Posterior vena cava (tissue), 2 donors: Measurements from ENCODE around the gene LITAF. TPM values are rescaled to one million over a fixed set of nuclear protein-coding genes. Genes with fewer than 3 reads are reported as not detected.

Experiments used
- DNase-seq: peaks from one replicate; pipeline ENCODE4 v3.0.0-alpha.2; 2020; ENCODE audit warnings: low spot score
- intact Hi-C, 2 donors: fragments of 100-400 bp; cut with DNase I; formaldehyde crosslinking; loops; one replicate each; pipeline versions ENCODE4 v1.14.1 to v1.14.2; 2022 to 2023
- total RNA-seq, 2 donors: library from RNA; stranded (reverse); fragmentation: NEBNext Ultra II Directional; extraction: Animal tissue kit (Norgen Biotek cat#: 25700); gene quantifications; one replicate each; pipeline ENCODE4 v1.2.1, GENCODE V29; 2021
- donor health status: DM: yes; HTN: yes; CAD: no.
- donor health status: DM: yes; HTN: yes; CAD: no.

Gene LITAF
- total RNA-seq, 2 donors from 2014 or later, result 70.0 to 76.4 TPM

DNA sequence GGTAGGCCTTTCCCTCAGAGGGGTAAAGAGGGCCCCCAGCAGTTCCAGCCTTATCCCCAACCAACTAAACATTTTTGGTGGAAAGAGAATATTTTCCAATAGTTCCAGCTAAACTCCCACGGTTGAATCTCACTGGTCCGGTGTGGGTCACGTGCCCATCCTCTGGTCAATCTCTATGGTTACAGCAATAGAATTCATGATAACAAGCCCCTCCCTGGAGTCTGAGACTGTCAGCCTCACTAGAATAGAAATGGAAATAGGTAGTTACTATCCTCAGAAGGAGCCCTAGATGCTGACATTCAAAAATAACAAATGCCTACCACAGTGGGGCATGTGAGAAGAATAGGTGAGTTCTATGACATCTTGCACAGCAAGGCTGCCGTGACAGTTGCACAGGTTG is 37.5 kb upstream of the LITAF start:
- intact Hi-C loops, result loop anchor here in 1 of 2 donors (5.0 kb wide), 1 partner anchor 37 kb away; the partner anchor contains the start of gene LITAF
- DNase-seq, result no peak

- DNase-seq, result no peak
- intact Hi-C loops, result loop anchor here in 1 of 2 donors (5.0 kb wide), 1 partner anchor 35 kb away; the partner anchor contains the start of gene LITAF
Observed at GRCh38 chr16:11621920-11622651, 35.4 kb upstream of the LITAF start.

GRCh38 chr16:11621539-11621919 is 34.8 kb upstream of the LITAF start:
- DNase-seq, result no peak
- intact Hi-C loops, result loop anchor here in 1 of 2 donors (5.0 kb wide), 1 partner anchor 34 kb away; the partner anchor contains the start of gene LITAF

DNA sequence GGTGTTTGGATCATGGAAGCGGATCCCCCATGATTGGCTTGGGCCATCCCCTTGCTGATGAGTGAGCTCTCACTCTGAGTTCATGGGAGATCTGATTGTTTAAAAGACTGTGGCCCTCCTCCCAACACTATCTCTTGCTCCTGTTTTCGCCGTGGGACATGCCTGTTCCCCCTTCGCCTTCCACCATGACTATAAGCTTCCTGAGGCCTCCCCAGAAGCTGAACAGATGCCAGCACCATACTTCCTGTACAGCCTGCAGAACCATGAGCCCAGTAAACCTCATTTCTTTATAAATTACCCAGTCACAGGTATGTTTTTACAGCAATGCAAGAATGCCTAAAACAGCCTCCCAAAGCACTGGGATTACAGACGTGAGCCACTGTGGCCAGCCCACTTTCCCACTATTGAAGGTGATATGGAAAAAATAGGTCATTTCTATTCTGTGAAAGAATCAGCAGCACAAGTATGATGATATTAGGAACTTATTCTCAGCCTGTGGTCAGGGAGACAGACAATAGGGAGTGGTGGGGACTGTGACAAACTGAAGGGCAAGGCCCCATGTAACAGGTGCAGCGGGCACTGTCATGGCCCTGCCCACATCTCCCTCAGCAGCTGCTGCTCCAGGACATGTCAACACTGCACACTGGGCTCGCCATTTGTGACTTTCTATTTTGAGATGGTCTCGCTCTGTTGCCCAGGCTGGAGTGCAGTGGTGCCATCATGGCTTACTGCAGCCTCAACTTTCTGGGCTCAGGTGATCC is 33.7 kb upstream of the LITAF start:
- intact Hi-C loops, result loop anchor here in 1 of 2 donors (5.0 kb wide), 1 partner anchor 33 kb away; the partner anchor contains the start of gene LITAF
- DNase-seq, result no peak

GRCh38 chr16:11619327-11619851 is 32.7 kb upstream of the LITAF start:
- intact Hi-C loops, result no loop called here

GRCh38 chr16:11618107-11618717 is 31.5 kb upstream of the LITAF start:
- DNase-seq, result no peak
- intact Hi-C loops, result no loop called here

More at GRCh38 chr16:11619327-11619851, 32.7 kb upstream of the LITAF start:
- no peak for DNase-seq

GRCh38 chr16:11615748-11616447 is 29.2 kb upstream of the LITAF start:
- intact Hi-C loops, result no loop called here
- no peak for DNase-seq

GRCh38 chr16:11614587-11615175 is 28.0 kb upstream of the LITAF start:
- intact Hi-C loops, result no loop called here
- peak; percentile 75 for DNase-seq

DNA sequence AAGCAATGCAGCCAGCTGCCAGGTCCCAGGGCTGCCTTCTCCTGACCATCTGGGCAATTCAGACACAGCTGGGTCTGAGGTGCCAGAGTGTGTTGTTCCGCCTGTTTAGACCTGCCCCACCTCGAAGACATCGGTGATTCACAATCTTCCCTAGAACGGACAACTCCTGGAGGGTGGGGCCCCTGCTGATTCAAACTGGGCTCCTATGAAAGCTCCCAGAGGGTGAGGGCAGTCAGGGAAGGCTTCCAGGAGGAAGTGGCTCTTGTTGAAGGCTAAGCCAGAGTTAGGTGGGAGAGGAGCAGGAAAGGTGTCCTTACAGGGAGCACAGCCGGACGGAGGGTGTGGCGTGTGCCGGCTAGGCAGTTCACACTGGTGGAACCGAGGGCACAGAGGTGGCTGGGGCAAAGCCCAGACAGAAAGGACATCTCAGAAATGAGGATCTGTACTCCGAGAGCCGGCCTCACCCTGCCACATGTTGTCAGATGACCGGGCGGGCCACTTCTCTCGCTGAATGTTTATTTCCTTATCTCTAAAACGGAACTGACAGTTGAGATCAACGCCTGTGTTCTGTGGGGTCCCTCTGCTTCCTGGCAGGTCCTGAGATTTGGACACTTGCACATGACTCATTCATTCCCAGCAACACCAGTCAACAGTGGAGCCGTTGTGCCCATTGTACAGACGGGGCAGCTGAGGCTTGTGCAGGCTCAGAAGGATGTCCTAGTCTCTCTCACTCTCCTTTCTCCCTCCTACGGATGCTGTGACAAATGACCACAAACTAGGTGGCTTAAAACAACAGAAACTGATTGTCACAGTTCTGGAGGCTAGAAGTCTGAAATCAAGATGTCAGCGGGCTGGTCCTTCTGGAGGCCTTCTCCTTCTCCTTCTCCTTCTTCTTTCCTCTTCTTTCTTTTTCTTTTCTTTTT is 26.9 kb upstream of the LITAF start:
- peak; percentile 92 for DNase-seq
- intact Hi-C loops, result no loop called here

- DNase-seq, result no peak
- intact Hi-C loops, result no loop called here
Observed at GRCh38 chr16:11612665-11613025, 25.9 kb upstream of the LITAF start.

GRCh38 chr16:11611871-11612664 is 25.3 kb upstream of the LITAF start:
- intact Hi-C loops, result no loop called here
- DNase-seq, result peak; percentile 81

- peak; percentile 35 for DNase-seq
Observed at GRCh38 chr16:11610580-11610979, 23.9 kb upstream of the LITAF start.

GRCh38 chr16:11610121-11610505 is 23.4 kb upstream of the LITAF start:
- intact Hi-C loops, result no loop called here
- peak; percentile 44 for DNase-seq

More at GRCh38 chr16:11610580-11610979, 23.9 kb upstream of the LITAF start:
- intact Hi-C loops, result no loop called here

DNA sequence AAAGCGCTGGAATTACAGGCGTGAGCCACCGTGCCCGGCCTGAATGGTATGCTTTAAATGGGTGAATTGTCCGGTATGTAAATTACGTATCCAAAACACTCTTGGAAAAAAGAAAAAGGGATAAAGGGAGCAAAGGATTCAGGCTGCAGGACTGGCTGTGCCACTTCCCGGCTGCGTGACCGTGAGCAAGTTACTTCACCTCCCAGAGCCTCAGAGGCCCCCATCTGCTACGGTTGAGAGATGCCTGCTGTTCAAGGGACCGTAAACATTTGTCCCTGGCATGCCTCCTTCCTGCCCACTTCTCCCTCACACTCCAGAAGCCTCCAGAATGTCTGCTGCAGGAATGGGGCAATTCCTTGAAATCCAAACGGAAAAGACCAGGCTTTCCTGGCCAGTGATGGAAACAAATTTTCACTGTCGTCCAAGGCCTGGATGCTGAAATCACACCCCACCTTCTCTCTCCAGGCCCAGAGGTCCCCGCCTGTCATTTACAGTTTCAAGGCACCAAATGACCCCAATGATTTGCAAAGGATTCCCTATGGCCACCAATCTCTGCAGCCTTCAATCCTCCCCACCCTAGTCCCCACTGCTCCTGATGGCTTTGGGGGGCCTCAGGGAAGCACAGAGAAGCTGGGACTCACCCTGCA is 22.9 kb upstream of the LITAF start:
- peak; percentile 34 for DNase-seq
- intact Hi-C loops, result no loop called here

DNA sequence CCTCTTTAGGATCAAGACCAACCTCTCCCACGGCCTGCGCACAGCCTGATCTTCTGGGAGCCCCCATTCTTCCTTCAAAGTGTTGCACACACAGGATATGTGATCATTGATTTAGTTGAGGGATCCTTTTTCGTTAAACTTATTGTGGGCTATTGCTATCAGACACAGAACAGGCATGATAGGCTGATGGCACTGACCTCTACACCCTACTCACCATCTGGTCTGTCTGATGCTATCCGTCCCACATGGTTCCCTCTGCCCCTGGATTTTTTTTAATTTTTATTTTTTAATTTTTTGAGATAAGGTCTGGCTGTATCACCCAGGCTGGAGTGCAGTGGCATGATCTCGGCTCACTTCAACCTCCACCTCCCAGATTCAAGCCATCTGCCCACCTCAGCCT is 19.2 kb upstream of the LITAF start:
- intact Hi-C loops, result loop anchor here in 1 of 2 donors (1.0 kb wide), 1 partner anchor 72 kb away; no protein-coding TSS in a partner anchor
- peak; percentile 15 for DNase-seq

GRCh38 chr16:11605564-11605886 is 18.8 kb upstream of the LITAF start:
- intact Hi-C loops, result loop anchor here in 1 of 2 donors (1.0 kb wide), 1 partner anchor 71 kb away; no protein-coding TSS in a partner anchor
- DNase-seq, result peak; percentile 50
